Measurements from ENCODE around the gene DUSP28. TPM values are rescaled to one million over a fixed set of nuclear protein-coding genes. Genes with fewer than 3 reads are reported as not detected.

DUSP28 gene
- total and polyA plus RNA-seq, 10 of the 15 experiments (the other 5 are each of a cell fraction or from before 2014, with no cell fraction given), result 2.5 to 12.5 (median 6.4) TPM

- TF ChIP-seq SKIL (IDR thresholded peaks at IDR 0.05; ENCODE audit: low read depth, poor library complexity, severe bottlenecking), result no peak
- TF ChIP-seq, protein P1, sequence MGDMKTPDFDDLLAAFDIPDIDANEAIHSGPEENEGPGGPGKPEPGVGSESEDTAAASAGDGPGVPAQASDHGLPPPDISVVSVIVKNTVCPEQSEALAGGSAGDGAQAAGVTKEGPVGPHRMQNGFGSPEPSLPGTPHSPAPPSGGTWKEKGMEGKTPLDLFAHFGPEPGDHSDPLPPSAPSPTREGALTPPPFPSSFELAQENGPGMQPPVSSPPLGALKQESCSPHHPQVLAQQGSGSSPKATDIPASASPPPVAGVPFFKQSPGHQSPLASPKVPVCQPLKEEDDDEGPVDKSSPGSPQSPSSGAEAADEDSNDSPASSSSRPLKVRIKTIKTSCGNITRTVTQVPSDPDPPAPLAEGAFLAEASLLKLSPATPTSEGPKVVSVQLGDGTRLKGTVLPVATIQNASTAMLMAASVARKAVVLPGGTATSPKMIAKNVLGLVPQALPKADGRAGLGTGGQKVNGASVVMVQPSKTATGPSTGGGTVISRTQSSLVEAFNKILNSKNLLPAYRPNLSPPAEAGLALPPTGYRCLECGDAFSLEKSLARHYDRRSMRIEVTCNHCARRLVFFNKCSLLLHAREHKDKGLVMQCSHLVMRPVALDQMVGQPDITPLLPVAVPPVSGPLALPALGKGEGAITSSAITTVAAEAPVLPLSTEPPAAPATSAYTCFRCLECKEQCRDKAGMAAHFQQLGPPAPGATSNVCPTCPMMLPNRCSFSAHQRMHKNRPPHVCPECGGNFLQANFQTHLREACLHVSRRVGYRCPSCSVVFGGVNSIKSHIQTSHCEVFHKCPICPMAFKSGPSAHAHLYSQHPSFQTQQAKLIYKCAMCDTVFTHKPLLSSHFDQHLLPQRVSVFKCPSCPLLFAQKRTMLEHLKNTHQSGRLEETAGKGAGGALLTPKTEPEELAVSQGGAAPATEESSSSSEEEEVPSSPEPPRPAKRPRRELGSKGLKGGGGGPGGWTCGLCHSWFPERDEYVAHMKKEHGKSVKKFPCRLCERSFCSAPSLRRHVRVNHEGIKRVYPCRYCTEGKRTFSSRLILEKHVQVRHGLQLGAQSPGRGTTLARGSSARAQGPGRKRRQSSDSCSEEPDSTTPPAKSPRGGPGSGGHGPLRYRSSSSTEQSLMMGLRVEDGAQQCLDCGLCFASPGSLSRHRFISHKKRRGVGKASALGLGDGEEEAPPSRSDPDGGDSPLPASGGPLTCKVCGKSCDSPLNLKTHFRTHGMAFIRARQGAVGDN (IDR thresholded peaks at IDR 0.05), result no peak
- TF ChIP-seq ATF3 (IDR thresholded peaks at IDR 0.05; ENCODE audit: borderline replicate concordance, extremely low read depth, low read depth, low read length), result no peak
- no peak for TF ChIP-seq ZNF384 (IDR thresholded peaks at IDR 0.05; ENCODE audit: borderline replicate concordance, low read depth, low read length)
- no peak for TF ChIP-seq GABPA (IDR thresholded peaks at IDR 0.05; ENCODE audit: low read depth)
- no peak for TF ChIP-seq NKRF (conservative IDR thresholded peaks at IDR 0.05)
- no peak for TF ChIP-seq CREB1 (IDR thresholded peaks at IDR 0.05; ENCODE audit: low read depth)
- ChIA-PET CTCF (no interaction called here), RAD21 (ENCODE audit: unreplicated experiment) (no interaction called here), SMC1A (ENCODE audit: uncharacterized antibody, unreplicated experiment) (no interaction called here), POLR2A (no interaction called here)
- Histone ChIP-seq H3K27me3 (replicated peaks in 1 of 2; ENCODE audit: control insufficient read depth in 2 of 2, insufficient read depth in 2 of 2, low read length in 1 of 2) (no peaks in the 10 kb centered on the region), H3K79me2 (ENCODE audit: control insufficient read depth, insufficient read depth, low read length) (no peaks in the 10 kb centered on the region), H3K9ac (ENCODE audit: control insufficient read depth, insufficient read depth, low read length) (no peak overlapping the region), H2AFZ (ENCODE audit: control insufficient read depth, low read depth, low read length) (no peak overlapping the region), H3K4me1 (ENCODE audit: control insufficient read depth, insufficient read depth, low read length) (no peaks in the 10 kb centered on the region; the same call in 1 of the 2 replicates), H3K4me2 (ENCODE audit: control insufficient read depth, insufficient read depth) (no peak overlapping the region), H3K9me3 (replicated peaks; ENCODE audit: control insufficient read depth, insufficient read depth, low read length) (no peaks in the 10 kb centered on the region), H4K20me1 (ENCODE audit: control insufficient read depth, insufficient read depth) (no peaks in the 10 kb centered on the region), H3K27ac (ENCODE audit: control insufficient read depth, insufficient read depth) (no peak overlapping the region), H3K36me3 (ENCODE audit: control insufficient read depth in 2 of 2, insufficient read depth in 2 of 2, low read length in 1 of 2) (peaks cover 0 to 25% of the 10 kb centered on the region in 2 experiments; a peak in 3 of 4 replicates), H3K4me3 (no peak overlapping the region)
- no peak for DNase-seq (ENCODE audit: low read depth, low spot score)
- in situ Hi-C loops (cut with MboI) (no loop called here), intact Hi-C loops (cut with micrococcal nuclease; ENCODE audit: unreplicated experiment) (no loop called here)
- no peak for FAIRE-seq
- no peak for ATAC-seq
- BruUV-seq (replicated peaks), result no TSS peak
- WGBS (ENCODE audit: insufficient coverage, insufficient replicate concordance, low lambda C conversion rate, missing lambda C conversion rate), result 93% methylated on average over 14 of the region's 17 CpGs
Observed at GRCh38 chr2:240596080-240596460, 35.9 kb downstream of the DUSP28 start.
